GM12878 (cell line): Measurements from ENCODE around the gene LRP1. TPM values are rescaled to one million over a fixed set of nuclear protein-coding genes. Genes with fewer than 3 reads are reported as not detected.

Experiments used
- ATAC-seq: fragments of 200-7000 bp; cut with Tn5 transposase; 3 replicates; pipeline ENCODE4 v1.9.1; 2020; ENCODE audit warnings: mild to moderate bottlenecking, moderate library complexity
- BruUV-seq: library from RNA; stranded (reverse); fragments of 400-500 nt; replicated peaks from 2 replicates; lab custom pipeline; 2021; lab: Mats Ljungman, UMichigan
- CTCF ChIA-PET: fragments of 300-600 bp; sonication (Branson Sonifier 250); formaldehyde crosslinking; extraction: SDS; loops from one replicate; lab custom pipeline; 2021; ENCODE audit warnings: inconsistent platforms; lab: Yijun Ruan, JAX
- POLR2A ChIA-PET: fragments of 350-600 bp; formaldehyde crosslinking; extraction: SDS; loops from one replicate; lab custom pipeline; 2021; ENCODE audit warnings: inconsistent platforms; lab: Charles Lee
- RAD21 ChIA-PET: fragments of 300-600 bp; sonication (Branson Sonifier 250); formaldehyde crosslinking; loops from one replicate; lab custom pipeline; 2023; ENCODE audit warnings: antibody characterized with exemption; ENCODE audit not compliant: unreplicated experiment; lab: Charles Lee
- SMC1A ChIA-PET: fragments of 300-600 bp; sonication (Branson Sonifier 250); formaldehyde crosslinking; loops from one replicate; lab custom pipeline; 2023; ENCODE audit not compliant: unreplicated experiment, uncharacterized antibody; lab: Charles Lee
- DNase-seq: peaks from one replicate; pipeline ENCODE4 v3.0.0-alpha.2; 2011; ENCODE audit warnings: low read depth, low spot score
- FAIRE-seq: peaks from 3 replicates; lab custom pipeline; 2011; peaks lifted over from hg19 to GRCh38; lab: Jason Lieb, UNC
- H2AFZ ChIP-seq: 2 replicates; pipeline ENCODE4 v1.6.0; 2011; ENCODE audit warnings: low read depth, low read length, control low read depth; ENCODE audit not compliant: control insufficient read depth
- H3K27ac ChIP-seq: 2 replicates; pipeline ENCODE4 v1.5.1; 2011; ENCODE audit warnings: control low read depth; ENCODE audit not compliant: control insufficient read depth, insufficient read depth
- H3K27me3 ChIP-seq, 2 experiments: replicated peaks in 1 of 2; 2 replicates each; pipeline versions ENCODE4 v1.6.0 to v1.6.1; 2011; ENCODE audit warnings: low read length in 1 of 2; ENCODE audit not compliant: control insufficient read depth in 2 of 2, insufficient read depth in 2 of 2
- H3K36me3 ChIP-seq, 2 experiments: 2 replicates each; pipeline ENCODE4 v1.5.1; 2011; ENCODE audit warnings: low read length in 1 of 2; ENCODE audit not compliant: control insufficient read depth in 2 of 2, insufficient read depth in 2 of 2
- H3K4me1 ChIP-seq: 2 replicates; pipeline ENCODE4 v1.6.1; 2011; ENCODE audit warnings: mild to moderate bottlenecking, low read length, moderate library complexity, mixed read lengths; ENCODE audit not compliant: control insufficient read depth, insufficient read depth
- H3K4me2 ChIP-seq: 2 replicates; pipeline ENCODE4 v1.6.0; 2011; ENCODE audit warnings: control low read depth; ENCODE audit not compliant: control insufficient read depth, insufficient read depth
- H3K4me3 ChIP-seq: fragments of 200-600 bp; sonication (generic); 2 replicates; pipeline ENCODE4 v1.5.1; 2016
- H3K79me2 ChIP-seq: 2 replicates; pipeline ENCODE4 v1.6.0; 2011; ENCODE audit warnings: low read length; ENCODE audit not compliant: control insufficient read depth, insufficient read depth
- H3K9ac ChIP-seq: 2 replicates; pipeline ENCODE4 v1.8.0; 2011; ENCODE audit warnings: low read length, control low read depth, mixed read lengths; ENCODE audit not compliant: control insufficient read depth, insufficient read depth
- H3K9me3 ChIP-seq: replicated peaks from 3 replicates; pipeline ENCODE4 v1.5.1; 2011; ENCODE audit warnings: mild to moderate bottlenecking, low read length; ENCODE audit not compliant: control insufficient read depth, insufficient read depth
- H4K20me1 ChIP-seq: 2 replicates; pipeline ENCODE4 v1.6.0; 2011; ENCODE audit not compliant: control insufficient read depth, insufficient read depth
- ASH2L ChIP-seq: fragments of 300-600, 200-600 bp; sonication (generic); IDR thresholded peaks from 2 replicates; pipeline ENCODE4 v1.6.1; 2017; ENCODE audit warnings: low read depth, mild to moderate bottlenecking, borderline replicate concordance
- CBFB ChIP-seq: IDR thresholded peaks from 2 replicates; pipeline ENCODE4 v1.6.1; 2016; ENCODE audit warnings: antibody characterized with exemption, low read depth
- FOXM1 ChIP-seq: IDR thresholded peaks from 2 replicates; pipeline ENCODE4 v1.6.1; 2012; ENCODE audit warnings: low read depth, mild to moderate bottlenecking, inconsistent platforms, low read length, moderate library complexity
- IKZF2 ChIP-seq, 2 experiments: fragments of 450-650 bp; IDR thresholded peaks; 2 replicates each; pipeline ENCODE4 v1.6.1; 2017; ENCODE audit warnings: mild to moderate bottlenecking in 2 of 2, moderate library complexity in 2 of 2
- MTA2 ChIP-seq: fragments of 450-650 bp; IDR thresholded peaks from 2 replicates; pipeline ENCODE4 v1.6.1; 2016; ENCODE audit warnings: low read depth, mild to moderate bottlenecking, moderate library complexity
- MTA3 ChIP-seq: IDR thresholded peaks from 2 replicates; pipeline ENCODE4 v1.6.1; 2012; ENCODE audit warnings: low read length, inconsistent platforms, borderline replicate concordance
- NBN ChIP-seq: fragments of 450-650 bp; IDR thresholded peaks from 2 replicates; pipeline ENCODE4 v1.6.1; 2016
- NFYA ChIP-seq: IDR thresholded peaks from 2 replicates; pipeline ENCODE4 v1.6.1; 2011; ENCODE audit warnings: low read depth, mild to moderate bottlenecking, low read length, improper control_type of control experiment, borderline replicate concordance
- SMAD1 ChIP-seq: fragments of 450-650 bp; IDR thresholded peaks from 2 replicates; pipeline ENCODE4 v1.6.1; 2018; ENCODE audit warnings: mild to moderate bottlenecking, low read depth; ENCODE audit not compliant: partially characterized antibody
- YY1 ChIP-seq: IDR thresholded peaks from 2 replicates; pipeline ENCODE4 v1.6.1; 2011; ENCODE audit warnings: low read depth, mild to moderate bottlenecking, low read length
- whole genome bisulfite sequencing: methylation state at CpG from one replicate; pipeline ENCODE4 v1.1.6; 2016; ENCODE audit warnings: low lambda C conversion rate; ENCODE audit not compliant: insufficient replicate concordance, insufficient coverage; ENCODE audit errors: missing lambda C conversion rate; 5-methylcytosine and 5-hydroxymethylcytosine counted together
- in situ Hi-C: fragments of 300-500 bp; cut with MboI; formaldehyde crosslinking; loops from 9 replicates; pipeline ENCODE4 v1.14.3; 2018; ENCODE audit warnings: mixed read lengths
- intact Hi-C: fragments of 100-400 bp; cut with micrococcal nuclease; formaldehyde crosslinking; loops from one replicate; pipeline ENCODE4 v1.14.2; 2022; ENCODE audit not compliant: unreplicated experiment
- polyA plus RNA-seq, 11 experiments: library from polyadenylated mRNA; depleted of rRNA in 4 of 11; unstranded in 6 of 11; stranded (reverse) in 5 of 11; fragments of >200 nt; fragmentation: Nextera tagmentation in 4 of 11; fragmentation: Illumina TruSeq in 1 of 11; extraction: Ambion mirVana in 4 of 11; extraction: Trizol in 1 of 11; gene quantifications; 1 replicate in 1 of 11; 2 replicates in 10 of 11; pipeline versions ENCODE4 v1.2.1 to v1.2.3, GENCODE V29; 2011 to 2016; ENCODE audit warnings: inconsistent platforms in 2 of 11, missing spikeins in 2 of 11, low read depth in 1 of 11
- total RNA-seq, 4 experiments: library from RNA; depleted of rRNA in 3 of 4; stranded (reverse); fragments of >200 nt in 3 of 4; fragmentation: Illumina TruSeq in 1 of 4; extraction: Trizol in 1 of 4; gene quantifications; 2 replicates each; pipeline versions ENCODE4 v1.2.1 to v1.2.3, GENCODE V29; 2013 to 2021
- TF ChIP-seq, protein P1 (sequence below): fragments of 450-650 bp; formaldehyde crosslinking; IDR thresholded peaks from 2 replicates; pipeline ENCODE4 v1.4.0; 2020; ENCODE audit warnings: mild to moderate bottlenecking, moderate library complexity
- TF ChIP-seq, protein P2 (sequence below): fragments of 450-650 bp; IDR thresholded peaks from 2 replicates; pipeline ENCODE4 v1.6.1; 2017; ENCODE audit warnings: mild to moderate bottlenecking, moderate library complexity
- TF ChIP-seq, protein P3 (sequence below): fragments of 450-650 bp; IDR thresholded peaks from 2 replicates; pipeline ENCODE4 v1.6.1; 2017; ENCODE audit warnings: borderline replicate concordance

Gene LRP1
- total and polyA plus RNA-seq, 10 of the 15 experiments (the other 5 are each of a cell fraction or from before 2014, with no cell fraction given), result under 0.01 to 1.1 (median 0.20) TPM; not detected in 2

DNA sequence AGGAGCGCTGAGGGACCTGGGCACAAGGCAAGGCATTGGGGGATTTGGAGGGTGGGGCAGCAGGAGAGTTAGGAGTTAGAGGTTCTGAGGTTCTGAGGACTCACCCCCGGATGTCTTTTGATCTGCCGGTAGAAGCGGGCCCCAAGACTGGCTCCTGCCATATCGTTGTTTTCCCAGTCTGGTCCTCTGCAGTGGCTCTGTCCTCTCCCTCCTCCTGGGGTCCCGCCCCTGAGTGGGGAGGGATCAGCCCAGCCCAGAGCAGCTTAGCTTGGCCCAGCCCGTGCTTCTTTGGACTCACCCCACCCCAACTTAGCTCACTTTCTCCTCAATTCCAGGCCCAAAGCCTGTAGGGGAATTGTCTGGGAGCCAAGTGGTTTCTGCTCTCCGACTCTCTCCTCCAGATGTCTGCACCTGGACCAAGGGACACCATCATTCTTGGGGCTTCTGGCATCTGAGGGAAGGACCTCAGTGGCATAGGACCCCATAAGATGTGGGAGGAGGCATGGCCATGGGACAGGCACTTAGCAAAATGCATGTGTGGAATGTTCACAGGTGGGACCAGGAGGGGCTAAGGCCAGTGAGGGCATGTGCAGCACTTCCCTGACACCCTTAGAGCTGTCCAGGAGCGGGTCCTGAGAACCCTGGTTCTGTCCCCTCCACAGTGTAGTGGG is 108.8 kb downstream of the LRP1 start:
- Histone ChIP-seq H3K9me3 (no peaks in the 10 kb centered on the region), H3K27me3 (peaks cover 5 to 6% of the 10 kb centered on the region in 2 experiments; a peak in 3 of 4 replicates), H3K9ac (no peak overlapping the region), H3K27ac (no peak overlapping the region), H3K79me2 (no peaks in the 10 kb centered on the region), H3K36me3 (peaks cover 19 to 20% of the 10 kb centered on the region in 2 experiments; a peak in 3 of 4 replicates), H3K4me3 (no peak overlapping the region), H2AFZ (no peak overlapping the region), H3K4me2 (no peak overlapping the region), H3K4me1 (peaks cover 33% of the 10 kb centered on the region), H4K20me1 (0 out of 2 replicates have a peak, but pooled peaks cover 2% of the 10 kb centered on the region)
- POLR2A ChIA-PET, result no interaction called here
- FAIRE-seq, result no peak
- WGBS, result 54% methylated on average over 9 of the region's 9 CpGs
- RAD21 ChIA-PET, result interaction anchor here (1.2 to 4.6 kb wide), 2 partner anchors 7 to 10 kb away, joined by 9 to 36 read pairs; partner anchors contain the start of gene SHMT2
- SMC1A ChIA-PET, result interaction anchor here (1.4 kb wide), 1 partner anchor 23 kb away, joined by 3 read pairs; no protein-coding TSS in a partner anchor
- BruUV-seq, result no TSS peak
- in situ Hi-C loops (no loop called here), intact Hi-C loops (no loop called here)
- CTCF ChIA-PET, result interaction anchor here (0.6 to 10.7 kb wide), 4 partner anchors 9 to 223 kb away, joined by 3 to 271 read pairs (median 104); partner anchors contain the start of gene SHMT2
- DNase-seq, result no peak
- no peak for ATAC-seq
- TF ChIP-seq YY1 (no peak), MTA3 (no peak), CBFB (no peak), IKZF2 (IDR thresholded peaks at IDR 0.05) (no peak), SMAD1 (no peak), MTA2 (no peak), NFYA (no peak), FOXM1 (no peak), ASH2L (no peak), NBN (no peak)
- TF ChIP-seq, protein P1, sequence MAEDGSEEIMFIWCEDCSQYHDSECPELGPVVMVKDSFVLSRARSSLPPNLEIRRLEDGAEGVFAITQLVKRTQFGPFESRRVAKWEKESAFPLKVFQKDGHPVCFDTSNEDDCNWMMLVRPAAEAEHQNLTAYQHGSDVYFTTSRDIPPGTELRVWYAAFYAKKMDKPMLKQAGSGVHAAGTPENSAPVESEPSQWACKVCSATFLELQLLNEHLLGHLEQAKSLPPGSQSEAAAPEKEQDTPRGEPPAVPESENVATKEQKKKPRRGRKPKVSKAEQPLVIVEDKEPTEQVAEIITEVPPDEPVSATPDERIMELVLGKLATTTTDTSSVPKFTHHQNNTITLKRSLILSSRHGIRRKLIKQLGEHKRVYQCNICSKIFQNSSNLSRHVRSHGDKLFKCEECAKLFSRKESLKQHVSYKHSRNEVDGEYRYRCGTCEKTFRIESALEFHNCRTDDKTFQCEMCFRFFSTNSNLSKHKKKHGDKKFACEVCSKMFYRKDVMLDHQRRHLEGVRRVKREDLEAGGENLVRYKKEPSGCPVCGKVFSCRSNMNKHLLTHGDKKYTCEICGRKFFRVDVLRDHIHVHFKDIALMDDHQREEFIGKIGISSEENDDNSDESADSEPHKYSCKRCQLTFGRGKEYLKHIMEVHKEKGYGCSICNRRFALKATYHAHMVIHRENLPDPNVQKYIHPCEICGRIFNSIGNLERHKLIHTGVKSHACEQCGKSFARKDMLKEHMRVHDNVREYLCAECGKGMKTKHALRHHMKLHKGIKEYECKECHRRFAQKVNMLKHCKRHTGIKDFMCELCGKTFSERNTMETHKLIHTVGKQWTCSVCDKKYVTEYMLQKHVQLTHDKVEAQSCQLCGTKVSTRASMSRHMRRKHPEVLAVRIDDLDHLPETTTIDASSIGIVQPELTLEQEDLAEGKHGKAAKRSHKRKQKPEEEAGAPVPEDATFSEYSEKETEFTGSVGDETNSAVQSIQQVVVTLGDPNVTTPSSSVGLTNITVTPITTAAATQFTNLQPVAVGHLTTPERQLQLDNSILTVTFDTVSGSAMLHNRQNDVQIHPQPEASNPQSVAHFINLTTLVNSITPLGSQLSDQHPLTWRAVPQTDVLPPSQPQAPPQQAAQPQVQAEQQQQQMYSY (CRISPR knock-in tag), result no peak
- TF ChIP-seq, protein P2, sequence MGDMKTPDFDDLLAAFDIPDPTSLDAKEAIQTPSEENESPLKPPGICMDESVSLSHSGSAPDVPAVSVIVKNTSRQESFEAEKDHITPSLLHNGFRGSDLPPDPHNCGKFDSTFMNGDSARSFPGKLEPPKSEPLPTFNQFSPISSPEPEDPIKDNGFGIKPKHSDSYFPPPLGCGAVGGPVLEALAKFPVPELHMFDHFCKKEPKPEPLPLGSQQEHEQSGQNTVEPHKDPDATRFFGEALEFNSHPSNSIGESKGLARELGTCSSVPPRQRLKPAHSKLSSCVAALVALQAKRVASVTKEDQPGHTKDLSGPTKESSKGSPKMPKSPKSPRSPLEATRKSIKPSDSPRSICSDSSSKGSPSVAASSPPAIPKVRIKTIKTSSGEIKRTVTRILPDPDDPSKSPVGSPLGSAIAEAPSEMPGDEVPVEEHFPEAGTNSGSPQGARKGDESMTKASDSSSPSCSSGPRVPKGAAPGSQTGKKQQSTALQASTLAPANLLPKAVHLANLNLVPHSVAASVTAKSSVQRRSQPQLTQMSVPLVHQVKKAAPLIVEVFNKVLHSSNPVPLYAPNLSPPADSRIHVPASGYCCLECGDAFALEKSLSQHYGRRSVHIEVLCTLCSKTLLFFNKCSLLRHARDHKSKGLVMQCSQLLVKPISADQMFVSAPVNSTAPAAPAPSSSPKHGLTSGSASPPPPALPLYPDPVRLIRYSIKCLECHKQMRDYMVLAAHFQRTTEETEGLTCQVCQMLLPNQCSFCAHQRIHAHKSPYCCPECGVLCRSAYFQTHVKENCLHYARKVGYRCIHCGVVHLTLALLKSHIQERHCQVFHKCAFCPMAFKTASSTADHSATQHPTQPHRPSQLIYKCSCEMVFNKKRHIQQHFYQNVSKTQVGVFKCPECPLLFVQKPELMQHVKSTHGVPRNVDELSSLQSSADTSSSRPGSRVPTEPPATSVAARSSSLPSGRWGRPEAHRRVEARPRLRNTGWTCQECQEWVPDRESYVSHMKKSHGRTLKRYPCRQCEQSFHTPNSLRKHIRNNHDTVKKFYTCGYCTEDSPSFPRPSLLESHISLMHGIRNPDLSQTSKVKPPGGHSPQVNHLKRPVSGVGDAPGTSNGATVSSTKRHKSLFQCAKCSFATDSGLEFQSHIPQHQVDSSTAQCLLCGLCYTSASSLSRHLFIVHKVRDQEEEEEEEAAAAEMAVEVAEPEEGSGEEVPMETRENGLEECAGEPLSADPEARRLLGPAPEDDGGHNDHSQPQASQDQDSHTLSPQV, result no peak
- TF ChIP-seq, protein P3, sequence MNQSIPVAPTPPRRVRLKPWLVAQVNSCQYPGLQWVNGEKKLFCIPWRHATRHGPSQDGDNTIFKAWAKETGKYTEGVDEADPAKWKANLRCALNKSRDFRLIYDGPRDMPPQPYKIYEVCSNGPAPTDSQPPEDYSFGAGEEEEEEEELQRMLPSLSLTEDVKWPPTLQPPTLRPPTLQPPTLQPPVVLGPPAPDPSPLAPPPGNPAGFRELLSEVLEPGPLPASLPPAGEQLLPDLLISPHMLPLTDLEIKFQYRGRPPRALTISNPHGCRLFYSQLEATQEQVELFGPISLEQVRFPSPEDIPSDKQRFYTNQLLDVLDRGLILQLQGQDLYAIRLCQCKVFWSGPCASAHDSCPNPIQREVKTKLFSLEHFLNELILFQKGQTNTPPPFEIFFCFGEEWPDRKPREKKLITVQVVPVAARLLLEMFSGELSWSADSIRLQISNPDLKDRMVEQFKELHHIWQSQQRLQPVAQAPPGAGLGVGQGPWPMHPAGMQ, result no peak
